WI38 (cell line): ENCODE data around the gene SMIM41.

Experiments
- H3K4me3 ChIP-seq: 2 replicates; pipeline ENCODE4 v1.5.1; 2011; ENCODE audit warnings: low read depth, mild to moderate bottlenecking, control low read depth, low read length
- CTCF ChIP-seq: IDR thresholded peaks from 2 replicates; pipeline ENCODE4 v1.5.1; 2012; ENCODE audit warnings: low read depth, mild to moderate bottlenecking, control low read depth, low read length

Gene SMIM41

DNA sequence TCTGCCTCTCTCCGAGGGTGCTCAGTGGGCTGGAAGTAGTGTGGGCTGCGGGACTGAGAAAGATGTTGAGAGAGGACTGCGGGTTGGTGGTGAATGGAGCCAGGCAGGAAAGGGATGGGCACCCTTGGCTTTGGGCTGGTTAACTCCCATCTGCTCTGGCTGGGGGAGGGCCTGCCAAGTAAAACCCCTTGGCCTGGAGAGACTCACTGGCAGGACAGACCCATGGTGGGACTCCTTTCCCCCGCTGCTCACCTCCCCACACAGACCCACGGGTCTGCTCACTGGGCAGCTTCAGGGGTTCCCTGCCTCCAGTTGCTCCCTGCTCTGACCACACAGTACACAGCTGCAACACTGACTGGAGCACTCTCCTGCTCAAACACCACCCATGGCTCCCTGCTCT, 58.2 kb downstream of the SMIM41 start:
- TF ChIP-seq CTCF = no peak
- H3K4me3 ChIP-seq = no peak overlapping the region

DNA sequence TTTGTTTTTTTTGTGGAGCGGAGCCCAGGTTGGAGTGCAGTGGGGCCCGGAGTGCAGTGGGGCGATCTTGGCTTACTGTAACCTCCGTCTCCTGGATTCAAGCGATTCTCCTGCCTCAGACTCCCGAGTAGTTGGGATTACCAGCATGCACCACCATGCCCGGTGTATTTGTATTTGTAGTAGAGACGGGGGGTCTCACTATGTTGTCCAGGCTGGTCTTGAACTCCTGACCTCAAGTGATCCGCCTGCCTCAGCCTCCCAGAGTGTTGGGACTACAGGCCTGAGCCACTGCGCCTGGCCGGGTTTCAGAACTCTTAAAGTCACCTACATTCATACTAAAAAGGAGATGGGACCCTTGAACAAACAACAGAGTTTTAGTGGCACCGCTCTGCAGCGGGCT, 59.6 kb downstream of the SMIM41 start:
- no peak overlapping the region for H3K4me3 ChIP-seq
- TF ChIP-seq CTCF = no peak

DNA sequence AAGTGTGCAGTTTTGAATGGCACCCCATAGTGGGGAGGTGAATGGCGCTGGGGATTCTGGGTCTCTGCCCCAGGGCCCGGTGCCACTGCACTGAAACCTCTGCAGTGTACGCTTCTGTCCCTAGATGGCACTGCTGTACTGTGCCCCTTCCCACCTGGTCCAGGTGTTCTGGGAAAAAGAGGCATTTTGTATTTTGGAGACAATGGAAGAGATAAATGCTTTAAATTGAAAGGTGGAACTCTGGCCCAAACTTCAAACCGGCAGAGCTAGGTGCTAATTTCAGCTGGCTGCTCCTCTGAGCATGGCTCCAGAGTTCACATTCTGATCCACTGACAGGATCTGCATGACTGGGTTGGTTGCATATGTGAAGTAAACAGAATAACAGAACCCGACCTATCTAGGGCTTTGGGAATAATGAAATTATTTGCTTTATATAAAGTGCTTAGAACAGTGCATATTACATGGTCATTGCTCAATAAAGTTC, 60.1 kb downstream of the SMIM41 start:
- H3K4me3 ChIP-seq = no peak overlapping the region
- TF ChIP-seq CTCF = peak; percentile 68

DNA sequence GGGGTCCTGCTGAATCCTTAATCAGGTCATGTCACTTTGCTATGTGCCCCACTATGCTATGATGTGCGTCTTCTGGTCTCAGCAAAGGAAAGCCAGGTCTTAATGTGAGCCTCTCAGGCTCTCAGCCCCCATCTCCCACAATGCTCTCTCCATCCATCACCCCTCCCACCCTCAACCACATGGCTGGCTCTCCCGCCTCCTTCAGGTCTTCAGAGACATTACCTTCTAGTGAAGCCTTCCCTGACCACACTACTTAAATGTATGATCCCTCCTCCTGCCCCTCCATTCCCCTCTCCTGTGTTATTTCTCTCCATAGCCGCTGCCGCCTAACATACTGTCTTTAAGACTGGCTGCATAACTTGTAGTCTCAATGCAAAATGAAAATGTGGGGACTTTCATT, 61.8 kb downstream of the SMIM41 start:
- TF ChIP-seq CTCF = no peak
- no peak overlapping the region for H3K4me3 ChIP-seq

DNA sequence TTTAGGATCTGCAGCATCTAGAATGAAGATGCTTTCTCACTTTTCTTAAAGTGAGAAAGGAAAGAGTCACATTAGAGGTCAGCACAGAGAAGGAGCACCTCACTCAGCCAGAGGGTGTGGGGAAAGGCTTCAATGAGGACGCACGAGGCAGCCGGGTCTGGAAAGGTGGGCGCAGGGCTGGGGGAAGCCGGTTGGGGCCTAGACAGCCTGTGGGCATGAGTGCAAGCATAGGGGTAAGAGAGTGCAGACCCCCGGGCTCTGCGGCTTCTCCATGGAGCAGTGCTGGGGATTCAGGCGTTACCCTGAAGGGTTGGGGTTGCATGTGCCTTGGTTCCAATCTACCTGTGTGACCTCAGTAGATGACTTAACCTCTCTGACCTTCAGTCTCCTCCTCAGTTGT, 62.4 kb downstream of the SMIM41 start:
- H3K4me3 ChIP-seq = no peak overlapping the region
- no peak for TF ChIP-seq CTCF

- H3K4me3 ChIP-seq = no peak overlapping the region
- TF ChIP-seq CTCF = no peak
Measured at GRCh38 chr12:52142431-52142830, 62.9 kb downstream of the SMIM41 start.

GRCh38 chr12:52144512-52145227, 65.2 kb downstream of the SMIM41 start:
- no peak for TF ChIP-seq CTCF
- no peak overlapping the region for H3K4me3 ChIP-seq
